Neutrophil (primary cell): ENCODE data around the gene STRN3.
"Not testable (repeated sequence)": the region's sequence is repeated elsewhere in the genome, so short reads cannot be mapped to it uniquely, and the experiment has no call there.

Experiments used
- H3K27ac ChIP-seq: fragments of 200-600 bp; sonication (generic); 2 replicates; pipeline ENCODE4 v1.5.1; 2016; ENCODE audit warnings: mild to moderate bottlenecking, moderate library complexity
- H3K27me3 ChIP-seq: fragments of 200-600 bp; sonication (generic); 2 replicates; pipeline ENCODE4 v1.6.0; 2016; ENCODE audit warnings: mild to moderate bottlenecking
- H3K36me3 ChIP-seq: fragments of 200-600 bp; sonication (generic); 2 replicates; pipeline ENCODE4 v1.5.1; 2017
- H3K4me1 ChIP-seq, 2 experiments: fragments of 200-600 bp in 1 of 2; sonication (generic) in 1 of 2; 1 replicate in 1 of 2; 2 replicates in 1 of 2; pipeline versions ENCODE4 v1.5.1 to v1.6.1; 2013 to 2016; ENCODE audit warnings: low read depth in 1 of 2, low read length in 1 of 2, mild to moderate bottlenecking in 1 of 2, moderate library complexity in 1 of 2; ENCODE audit not compliant: control insufficient read depth in 1 of 2, insufficient read depth in 1 of 2
- H3K4me3 ChIP-seq, 2 experiments: fragments of 200-600 bp in 1 of 2; sonication (generic) in 1 of 2; 1 replicate in 1 of 2; 2 replicates in 1 of 2; pipeline ENCODE4 v1.5.1; 2013 to 2016; ENCODE audit warnings: low read depth in 1 of 2, low read length in 1 of 2, mild to moderate bottlenecking in 1 of 2, moderate library complexity in 1 of 2
- H3K9me3 ChIP-seq: fragments of 200-600 bp; sonication (generic); 2 replicates; pipeline ENCODE4 v1.5.1; 2016
- TF ChIP-seq, protein P1 (sequence below): fragments of 200-600 bp; sonication (generic); IDR thresholded peaks from 2 replicates; pipeline ENCODE4 v1.5.1; 2016; ENCODE audit warnings: antibody characterized with exemption

STRN3 gene

DNA sequence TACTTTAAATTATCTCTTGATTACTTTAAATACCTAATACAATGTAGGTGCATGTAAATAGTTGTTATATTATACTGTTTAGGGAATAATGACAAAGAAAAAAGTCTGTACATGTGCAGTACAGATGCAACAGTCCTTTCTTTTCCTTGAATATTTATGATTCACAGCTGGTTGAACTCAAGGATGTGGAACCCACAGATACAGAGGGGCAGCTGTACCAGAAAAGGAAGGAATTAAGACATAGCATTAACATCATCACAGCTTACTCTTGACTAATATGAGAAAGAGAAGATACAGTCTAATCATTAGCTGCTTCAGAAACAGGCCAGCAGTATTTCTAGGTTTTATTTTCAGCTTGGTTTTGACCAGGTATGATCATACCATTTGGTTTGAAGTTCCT lies 35.4 kb downstream of the STRN3 start:
- Histone ChIP-seq H3K9me3 (no peaks in the 10 kb centered on the region), H3K27me3 (no peaks in the 10 kb centered on the region), H3K36me3 (no peaks in the 10 kb centered on the region), H3K4me1 (peaks cover 14 to 19% of the 10 kb centered on the region in 2 experiments), H3K27ac (peak overlapping the region; percentile 59), H3K4me3 (no peak overlapping the region)
- TF ChIP-seq, protein P1, sequence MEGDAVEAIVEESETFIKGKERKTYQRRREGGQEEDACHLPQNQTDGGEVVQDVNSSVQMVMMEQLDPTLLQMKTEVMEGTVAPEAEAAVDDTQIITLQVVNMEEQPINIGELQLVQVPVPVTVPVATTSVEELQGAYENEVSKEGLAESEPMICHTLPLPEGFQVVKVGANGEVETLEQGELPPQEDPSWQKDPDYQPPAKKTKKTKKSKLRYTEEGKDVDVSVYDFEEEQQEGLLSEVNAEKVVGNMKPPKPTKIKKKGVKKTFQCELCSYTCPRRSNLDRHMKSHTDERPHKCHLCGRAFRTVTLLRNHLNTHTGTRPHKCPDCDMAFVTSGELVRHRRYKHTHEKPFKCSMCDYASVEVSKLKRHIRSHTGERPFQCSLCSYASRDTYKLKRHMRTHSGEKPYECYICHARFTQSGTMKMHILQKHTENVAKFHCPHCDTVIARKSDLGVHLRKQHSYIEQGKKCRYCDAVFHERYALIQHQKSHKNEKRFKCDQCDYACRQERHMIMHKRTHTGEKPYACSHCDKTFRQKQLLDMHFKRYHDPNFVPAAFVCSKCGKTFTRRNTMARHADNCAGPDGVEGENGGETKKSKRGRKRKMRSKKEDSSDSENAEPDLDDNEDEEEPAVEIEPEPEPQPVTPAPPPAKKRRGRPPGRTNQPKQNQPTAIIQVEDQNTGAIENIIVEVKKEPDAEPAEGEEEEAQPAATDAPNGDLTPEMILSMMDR, result no peak

DNA sequence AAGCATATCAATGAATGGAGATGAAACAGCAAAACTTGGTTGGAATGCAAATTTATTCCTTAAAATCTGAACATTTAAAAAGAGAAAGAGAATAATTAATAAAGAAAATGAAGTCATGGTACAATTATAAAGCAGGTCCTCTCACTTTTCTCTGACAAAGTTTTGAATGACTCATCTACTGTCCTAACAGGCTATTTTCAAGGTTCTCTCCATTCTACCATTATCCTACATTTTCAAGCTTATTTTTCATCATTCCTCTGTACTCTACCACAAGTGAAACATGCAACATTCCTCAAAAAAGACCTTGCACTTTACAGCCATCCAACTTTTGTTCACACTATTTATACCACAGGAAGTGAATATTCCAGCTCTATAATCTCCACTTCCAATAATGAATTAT lies 37.7 kb downstream of the STRN3 start:
- H3K9me3 ChIP-seq, result no peaks in the 10 kb centered on the region
- no peaks in the 10 kb centered on the region for H3K27me3 ChIP-seq
- TF ChIP-seq, protein P1, result no peak
- H3K4me1 ChIP-seq, result peaks cover 14 to 19% of the 10 kb centered on the region in 2 experiments
- H3K36me3 ChIP-seq, result no peaks in the 10 kb centered on the region
- H3K27ac ChIP-seq, result no peak overlapping the region
- H3K4me3 ChIP-seq, result no peak overlapping the region

DNA sequence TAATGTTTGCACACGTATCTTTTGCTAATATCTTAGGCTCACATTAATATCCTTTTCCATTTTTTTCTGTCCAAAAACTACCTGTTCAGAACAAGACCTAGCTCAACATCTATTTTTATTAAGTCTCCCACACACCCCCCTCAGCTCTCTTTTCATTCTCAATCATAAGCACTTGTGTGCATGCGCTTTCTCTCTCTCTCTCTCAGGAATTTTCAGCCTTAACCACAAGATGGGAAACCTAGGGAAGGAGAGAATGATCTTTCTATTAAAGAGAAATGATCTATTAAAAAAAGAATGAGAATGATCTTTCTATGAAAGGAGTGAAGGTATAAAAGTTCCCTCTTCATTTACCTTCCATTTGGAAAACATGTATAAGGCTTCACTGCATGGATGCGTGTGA lies 40.4 kb downstream of the STRN3 start:
- Histone ChIP-seq H3K27ac (no peak overlapping the region), H3K36me3 (no peaks in the 10 kb centered on the region), H3K4me1 (peaks cover 3 to 12% of the 10 kb centered on the region in 2 experiments), H3K27me3 (no peaks in the 10 kb centered on the region), H3K9me3 (no peaks in the 10 kb centered on the region), H3K4me3 (no peak overlapping the region)
- TF ChIP-seq, protein P1, result no peak

DNA sequence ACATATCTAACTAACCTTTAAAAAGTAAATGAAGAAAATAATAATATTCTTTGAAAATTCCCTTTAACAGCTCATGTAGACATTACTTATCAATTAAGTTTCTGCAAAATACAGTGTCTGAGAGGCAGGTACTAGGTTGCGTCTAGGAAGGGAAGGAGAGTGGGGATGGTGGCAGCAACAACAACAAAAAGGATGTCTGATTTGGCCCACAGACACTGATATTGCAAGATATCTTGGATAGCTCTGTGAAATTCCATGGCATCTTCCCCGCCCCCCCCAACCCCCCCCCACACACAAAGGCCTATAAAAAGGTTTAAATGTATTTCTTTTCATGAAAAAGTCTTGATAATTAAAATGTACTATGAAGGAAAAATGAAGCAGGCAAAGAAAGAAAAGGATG lies 42.3 kb downstream of the STRN3 start:
- H3K4me1 ChIP-seq, result peaks cover 0 to 8% of the 10 kb centered on the region in 2 experiments
- TF ChIP-seq, protein P1, result no peak
- H3K36me3 ChIP-seq, result no peaks in the 10 kb centered on the region
- no peaks in the 10 kb centered on the region for H3K27me3 ChIP-seq
- no peak overlapping the region for H3K27ac ChIP-seq
- no peaks in the 10 kb centered on the region for H3K9me3 ChIP-seq
- no peak overlapping the region for H3K4me3 ChIP-seq

DNA sequence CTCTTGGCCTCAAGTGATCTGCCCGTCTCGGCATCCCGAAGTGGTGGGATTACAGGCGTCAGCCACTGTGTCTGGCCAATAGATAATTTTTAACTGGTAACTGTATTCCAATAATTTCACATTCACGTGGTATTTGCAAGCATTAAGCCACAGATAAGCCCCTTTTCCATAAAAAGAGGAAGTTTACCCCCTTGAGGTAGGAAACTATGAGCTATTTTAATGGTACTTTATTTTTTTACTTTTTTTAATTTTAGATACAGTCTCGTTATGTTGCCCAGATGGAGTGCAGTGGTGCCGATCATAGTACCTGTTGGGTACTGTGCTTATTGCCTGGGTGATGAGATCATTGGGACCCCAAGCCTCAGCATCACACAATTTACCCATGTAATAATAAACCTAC lies 43.6 kb downstream of the STRN3 start:
- H3K27ac ChIP-seq, result no peak overlapping the region
- no peak overlapping the region for H3K4me3 ChIP-seq
- H3K27me3 ChIP-seq, result no peaks in the 10 kb centered on the region
- no peaks in the 10 kb centered on the region for H3K36me3 ChIP-seq
- no peaks in the 10 kb centered on the region for H3K9me3 ChIP-seq
- TF ChIP-seq, protein P1, result no peak
- peaks cover 0 to 8% of the 10 kb centered on the region in 2 experiments for H3K4me1 ChIP-seq

DNA sequence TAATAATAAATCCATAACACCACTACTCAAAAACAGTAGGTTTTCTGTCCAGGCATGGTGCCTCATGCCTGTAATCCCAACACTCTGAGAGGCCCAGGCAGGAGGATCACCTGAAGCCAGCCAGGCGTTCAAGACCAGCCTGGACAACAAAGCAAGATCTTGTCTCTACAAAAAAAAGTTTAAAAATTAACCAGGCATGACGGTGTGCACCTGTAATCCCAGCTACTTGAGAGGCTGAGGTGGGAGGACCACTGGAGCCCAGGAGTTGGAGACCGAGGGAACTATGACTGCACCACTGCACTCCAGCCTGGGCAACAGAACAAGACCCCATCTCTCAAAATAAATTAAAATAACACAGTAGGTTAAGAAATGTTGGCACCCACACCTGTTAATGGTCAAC lies 45.2 kb downstream of the STRN3 start:
- Histone ChIP-seq H3K27ac (no peak overlapping the region), H3K4me1 (peaks cover 2 to 13% of the 10 kb centered on the region in 2 experiments), H3K4me3 (no peak overlapping the region), H3K27me3 (no peaks in the 10 kb centered on the region), H3K36me3 (no peaks in the 10 kb centered on the region), H3K9me3 (no peaks in the 10 kb centered on the region)
- TF ChIP-seq, protein P1, result no peak

DNA sequence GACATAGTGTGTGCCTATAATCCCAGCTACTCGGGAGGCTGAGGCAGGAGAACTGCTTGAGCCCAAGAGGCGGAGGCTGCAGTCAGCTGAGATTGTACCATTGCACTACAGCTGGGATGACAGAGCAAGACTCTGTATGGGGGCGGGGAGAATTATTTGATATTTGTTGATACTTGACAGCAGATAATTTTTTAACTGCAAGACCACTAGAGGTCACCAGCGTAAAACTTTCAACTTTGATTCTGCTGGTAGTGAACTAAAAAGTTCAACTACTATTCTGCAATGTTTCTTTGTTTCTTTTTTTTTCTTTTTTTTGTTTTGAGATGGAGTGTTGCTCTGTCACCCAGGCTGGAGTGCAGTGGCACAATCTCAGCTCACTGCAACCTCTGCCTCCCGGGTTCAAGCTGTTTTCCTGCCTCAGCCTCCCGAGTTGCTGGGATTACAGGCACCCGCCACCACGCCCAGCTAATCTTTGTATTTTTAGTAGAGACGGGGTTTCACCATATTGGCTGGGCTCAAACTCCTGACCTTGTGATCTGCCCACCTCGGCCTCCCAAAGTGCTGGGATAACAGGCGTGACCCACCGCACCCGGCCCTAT lies 46.0 kb downstream of the STRN3 start:
- not testable (repeated sequence) for H3K4me3 ChIP-seq, H3K36me3 ChIP-seq, H3K27ac ChIP-seq, H3K9me3 ChIP-seq, H3K27me3 ChIP-seq
- peaks cover 4 to 14% of the 10 kb centered on the region in 2 experiments for H3K4me1 ChIP-seq
